DND-41 (cell line): ENCODE data around the gene BBS9.

Source experiments
- EZH2 ChIP-seq: IDR thresholded peaks from 3 replicates; pipeline ENCODE4 v1.6.1; 2012; ENCODE audit warnings: borderline replicate concordance, low read depth, mild to moderate bottlenecking, moderate library complexity, low read length, inconsistent platforms; ENCODE audit not compliant: severe bottlenecking
- TF ChIP-seq, protein P1 (sequence below): IDR thresholded peaks from 2 replicates; pipeline ENCODE4 v1.5.1; 2012; ENCODE audit warnings: borderline replicate concordance, low read length, moderate library complexity, mild to moderate bottlenecking; ENCODE audit not compliant: poor library complexity, severe bottlenecking; ENCODE audit errors: extremely low read depth

DNA sequence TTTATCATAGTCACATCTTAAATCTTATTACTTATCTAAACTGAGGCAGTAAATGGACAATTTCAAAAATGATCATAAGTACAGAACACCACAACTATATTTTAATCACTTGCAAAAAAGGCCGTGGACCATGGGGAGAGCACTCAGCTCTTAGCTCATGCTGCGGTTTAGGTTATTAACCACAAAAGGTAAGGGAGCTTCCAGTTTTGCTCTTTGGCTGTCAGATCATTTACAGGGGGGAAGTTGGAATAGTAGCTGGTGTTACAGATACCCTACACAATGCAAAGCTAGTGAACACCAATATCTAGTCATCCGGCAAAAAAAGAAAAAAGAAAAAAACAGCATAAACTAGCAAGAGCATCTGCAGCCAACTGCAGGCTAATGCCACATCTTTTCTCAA is 147.0 kb downstream of the BBS9 start:
- TF ChIP-seq, protein P1, sequence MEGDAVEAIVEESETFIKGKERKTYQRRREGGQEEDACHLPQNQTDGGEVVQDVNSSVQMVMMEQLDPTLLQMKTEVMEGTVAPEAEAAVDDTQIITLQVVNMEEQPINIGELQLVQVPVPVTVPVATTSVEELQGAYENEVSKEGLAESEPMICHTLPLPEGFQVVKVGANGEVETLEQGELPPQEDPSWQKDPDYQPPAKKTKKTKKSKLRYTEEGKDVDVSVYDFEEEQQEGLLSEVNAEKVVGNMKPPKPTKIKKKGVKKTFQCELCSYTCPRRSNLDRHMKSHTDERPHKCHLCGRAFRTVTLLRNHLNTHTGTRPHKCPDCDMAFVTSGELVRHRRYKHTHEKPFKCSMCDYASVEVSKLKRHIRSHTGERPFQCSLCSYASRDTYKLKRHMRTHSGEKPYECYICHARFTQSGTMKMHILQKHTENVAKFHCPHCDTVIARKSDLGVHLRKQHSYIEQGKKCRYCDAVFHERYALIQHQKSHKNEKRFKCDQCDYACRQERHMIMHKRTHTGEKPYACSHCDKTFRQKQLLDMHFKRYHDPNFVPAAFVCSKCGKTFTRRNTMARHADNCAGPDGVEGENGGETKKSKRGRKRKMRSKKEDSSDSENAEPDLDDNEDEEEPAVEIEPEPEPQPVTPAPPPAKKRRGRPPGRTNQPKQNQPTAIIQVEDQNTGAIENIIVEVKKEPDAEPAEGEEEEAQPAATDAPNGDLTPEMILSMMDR = no peak
- no peak for TF ChIP-seq EZH2
